Stomach (tissue), 9 donors: ENCODE results near the gene TOX2. TPM values are rescaled to one million over a fixed set of nuclear protein-coding genes. Genes with fewer than 3 reads are reported as not detected.

ENCODE experiments used
- DNase-seq, 2 donors: peaks; one replicate each; pipeline versions ENCODE4 v3.0.0 to v3.0.0-alpha.2; 2013 to 2019
- H3K27ac ChIP-seq, 5 donors: fragments of 200-600 bp in 4 of 5; sonication (generic) in 4 of 5; one replicate each; pipeline ENCODE4 v1.5.1; 2013 to 2019; ENCODE audit warnings: mild to moderate bottlenecking in 1 of 5, moderate library complexity in 1 of 5
- H3K27me3 ChIP-seq, 3 donors: fragments of 200-600 bp; sonication (generic); one replicate each; pipeline ENCODE4 v1.5.1; 2017 to 2019; ENCODE audit warnings: mixed run types in 1 of 3
- H3K36me3 ChIP-seq, 4 donors: fragments of 200-600 bp; sonication (generic); 1 replicate in 3 of 4; 2 replicates in 1 of 4; pipeline ENCODE4 v1.5.1; 2016 to 2019
- H3K4me1 ChIP-seq, 4 donors: fragments of 200-600 bp; sonication (generic); one replicate each; pipeline ENCODE4 v1.5.1; 2016 to 2019
- H3K4me3 ChIP-seq, 4 donors: fragments of 200-600 bp; sonication (generic) in 3 of 4; one replicate each; pipeline ENCODE4 v1.5.1; 2016 to 2019; ENCODE audit warnings: mild to moderate bottlenecking in 1 of 4
- H3K9me3 ChIP-seq, 4 donors: fragments of 200-600 bp; sonication (generic); one replicate each; pipeline ENCODE4 v1.5.1; 2016 to 2019
- EP300 ChIP-seq: sonication (generic); formaldehyde crosslinking; IDR thresholded peaks from one replicate; pipeline ENCODE4 v1.6.1; 2017; ENCODE audit warnings: antibody characterized with exemption
- POLR2A ChIP-seq, 4 donors: fragments of 450-650 bp; IDR thresholded peaks; one replicate each; pipeline ENCODE4 v1.6.1; 2016; ENCODE audit warnings: antibody characterized with exemption in 4 of 4, control low read depth in 2 of 4, mild to moderate bottlenecking in 1 of 4, moderate library complexity in 1 of 4
- POLR2AphosphoS5 ChIP-seq, 3 donors: sonication (generic); formaldehyde crosslinking; IDR thresholded peaks; one replicate each; pipeline ENCODE4 v1.6.1; 2016; ENCODE audit warnings: antibody characterized with exemption in 3 of 3
- WGBS, 5 donors: extraction: QIAGEN DNeasy Blood & Tissue Kit in 3 of 5; methylation state at CpG; one replicate each; pipeline versions ENCODE4 v1.1.5 to v1.1.7; 2013 to 2018; 5-methylcytosine and 5-hydroxymethylcytosine counted together
- intact Hi-C: fragments of 100-400 bp; cut with DNase I; formaldehyde crosslinking; loops from one replicate; pipeline ENCODE4 v1.15.1; 2023; ENCODE audit warnings: low total_unique reads
- polyA plus RNA-seq, 3 donors: library from polyadenylated mRNA; stranded (reverse); fragments of 200-250 nt; gene quantifications; one replicate each; pipeline ENCODE4 v1.2.3, GENCODE V29; 2013
- total RNA-seq, 5 donors: library from RNA; depleted of rRNA; stranded (reverse); fragments of >200 nt; gene quantifications; one replicate each; pipeline versions ENCODE4 v1.1.0 to v1.2.3, GENCODE V29; 2014 to 2016
- TF ChIP-seq, protein P1 (sequence below), 7 experiments: fragments of 450-650 bp in 4 of 7; fragments of 200-600 bp in 3 of 7; sonication (generic) in 3 of 7; IDR thresholded peaks; one replicate each; pipeline ENCODE4 v1.5.1; 2016 to 2019; ENCODE audit warnings: antibody characterized with exemption in 7 of 7, control low read depth in 2 of 7, mild to moderate bottlenecking in 1 of 7
- donor health status: healthy with polysubstance abuse.
- donor health status: Bipolar disorder and iron deficiency.
- donor health status: healthy.

TOX2 gene
- total and polyA plus RNA-seq, 8 donors = 0.87 to 20.2 (median 7.0) TPM; not detected in 1

DNA sequence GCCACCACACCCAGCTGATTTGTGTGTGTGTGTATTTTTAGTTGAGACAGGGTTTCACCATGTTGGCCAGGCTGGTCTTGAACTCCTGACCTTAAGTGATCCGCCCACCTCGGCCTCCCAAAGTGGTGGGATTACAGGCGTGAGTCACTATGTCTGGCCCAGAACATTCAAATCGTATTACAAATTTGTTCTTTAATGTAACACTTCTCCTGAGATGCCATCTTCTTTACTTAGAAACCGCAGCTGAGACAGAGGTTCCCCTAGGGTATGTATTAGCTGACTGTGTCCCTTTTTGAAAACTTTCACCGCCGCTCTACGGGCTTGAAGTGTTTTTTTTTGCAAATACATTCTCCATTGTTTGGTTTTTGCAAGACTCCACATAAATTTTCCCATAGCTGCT is 62.6 kb downstream of the TOX2 start:
- intact Hi-C loops = no loop called here
- H3K27ac ChIP-seq = no peak overlapping the region
- no peaks in the 10 kb centered on the region for H3K4me1 ChIP-seq
- no peak overlapping the region for H3K4me3 ChIP-seq
- TF ChIP-seq POLR2A (IDR thresholded peaks at IDR 0.05) = no peak
- no peak for TF ChIP-seq POLR2AphosphoS5 (IDR thresholded peaks at IDR 0.05)
- TF ChIP-seq, protein P1, sequence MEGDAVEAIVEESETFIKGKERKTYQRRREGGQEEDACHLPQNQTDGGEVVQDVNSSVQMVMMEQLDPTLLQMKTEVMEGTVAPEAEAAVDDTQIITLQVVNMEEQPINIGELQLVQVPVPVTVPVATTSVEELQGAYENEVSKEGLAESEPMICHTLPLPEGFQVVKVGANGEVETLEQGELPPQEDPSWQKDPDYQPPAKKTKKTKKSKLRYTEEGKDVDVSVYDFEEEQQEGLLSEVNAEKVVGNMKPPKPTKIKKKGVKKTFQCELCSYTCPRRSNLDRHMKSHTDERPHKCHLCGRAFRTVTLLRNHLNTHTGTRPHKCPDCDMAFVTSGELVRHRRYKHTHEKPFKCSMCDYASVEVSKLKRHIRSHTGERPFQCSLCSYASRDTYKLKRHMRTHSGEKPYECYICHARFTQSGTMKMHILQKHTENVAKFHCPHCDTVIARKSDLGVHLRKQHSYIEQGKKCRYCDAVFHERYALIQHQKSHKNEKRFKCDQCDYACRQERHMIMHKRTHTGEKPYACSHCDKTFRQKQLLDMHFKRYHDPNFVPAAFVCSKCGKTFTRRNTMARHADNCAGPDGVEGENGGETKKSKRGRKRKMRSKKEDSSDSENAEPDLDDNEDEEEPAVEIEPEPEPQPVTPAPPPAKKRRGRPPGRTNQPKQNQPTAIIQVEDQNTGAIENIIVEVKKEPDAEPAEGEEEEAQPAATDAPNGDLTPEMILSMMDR (IDR thresholded peaks at IDR 0.05) = no peak
- TF ChIP-seq EP300 = no peak
- H3K27me3 ChIP-seq = no peaks in the 10 kb centered on the region
- peaks cover 0 to 7% (median 0%) of the 10 kb centered on the region in 4 donors for H3K36me3 ChIP-seq
- 72 to 83% (median 80%) methylated on average over 8 of the region's 8 CpGs for WGBS, 5 donors
- DNase-seq = no peak
- no peaks in the 10 kb centered on the region for H3K9me3 ChIP-seq

DNA sequence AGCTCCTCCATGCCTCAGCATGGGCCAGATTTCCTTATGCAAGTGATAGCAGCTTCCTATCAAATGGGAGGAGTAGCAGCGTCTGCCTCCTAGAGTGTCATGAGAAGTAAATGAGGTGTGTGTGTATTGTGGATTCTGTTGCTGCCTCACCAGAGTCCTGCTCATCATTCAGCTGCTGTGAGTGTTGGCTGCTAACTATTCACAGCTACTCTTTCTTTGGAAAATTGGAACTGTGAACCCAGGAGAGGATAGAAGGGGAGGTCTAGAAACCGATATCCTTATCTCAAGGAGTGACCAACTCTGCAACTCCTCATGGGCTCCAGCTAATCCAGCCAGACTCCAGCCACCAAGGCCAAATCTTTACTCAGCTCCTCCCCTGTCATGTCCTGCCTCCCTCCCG is 63.3 kb downstream of the TOX2 start:
- DNase-seq = no peak
- WGBS, 5 donors = 42 to 67% (median 53%) methylated on average over 3 of the region's 3 CpGs
- Histone ChIP-seq H3K27me3 (no peaks in the 10 kb centered on the region), H3K9me3 (no peaks in the 10 kb centered on the region), H3K36me3 (peaks cover 0 to 7% (median 0%) of the 10 kb centered on the region in 4 donors), H3K4me1 (peaks cover 0 to 2% (median 0%) of the 10 kb centered on the region in 4 donors), H3K4me3 (no peak overlapping the region), H3K27ac (no peak overlapping the region)
- TF ChIP-seq, protein P1 (IDR thresholded peaks at IDR 0.05) = no peak
- TF ChIP-seq POLR2AphosphoS5 (IDR thresholded peaks at IDR 0.05) = no peak
- TF ChIP-seq POLR2A (IDR thresholded peaks at IDR 0.05) = no peak
- TF ChIP-seq EP300 = no peak
- intact Hi-C loops = no loop called here

DNA sequence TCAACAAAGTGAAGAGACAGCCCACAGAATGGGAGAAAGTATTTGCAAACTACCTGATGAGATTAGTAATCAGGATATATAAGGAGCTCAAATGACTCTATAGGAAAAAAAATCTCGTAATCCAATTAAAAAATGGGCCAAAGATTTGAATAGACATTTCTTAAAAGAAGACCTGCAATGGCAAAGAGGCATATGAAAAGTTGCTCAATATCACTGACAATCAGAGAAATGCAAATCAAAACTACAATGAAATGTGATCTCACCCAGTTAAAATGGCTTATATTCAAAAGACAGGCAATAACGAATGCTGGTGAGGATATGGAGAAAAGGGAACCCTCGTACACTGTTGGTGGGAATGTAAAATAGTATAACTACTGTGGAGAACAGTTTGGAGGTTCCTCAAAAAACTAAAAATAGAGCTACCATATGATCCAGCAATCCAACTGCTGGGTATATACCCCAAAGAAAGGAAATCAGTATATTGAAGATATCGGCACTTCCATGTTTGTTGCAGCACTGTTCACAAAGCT is 65.0 kb downstream of the TOX2 start:
- intact Hi-C loops = no loop called here
- Histone ChIP-seq H3K4me1 (peaks cover 0 to 11% (median 0%) of the 10 kb centered on the region in 4 donors), H3K27ac (no peak overlapping the region), H3K9me3 (no peaks in the 10 kb centered on the region), H3K36me3 (peaks cover 0 to under 1% (median 0%) of the 10 kb centered on the region in 4 donors), H3K4me3 (no peak overlapping the region), H3K27me3 (no peaks in the 10 kb centered on the region)
- WGBS, 5 donors = 80 to 88% (median 86%) methylated on average over 4 of the region's 4 CpGs
- no peak for DNase-seq
- TF ChIP-seq POLR2AphosphoS5 (IDR thresholded peaks at IDR 0.05) (no peak), EP300 (no peak), POLR2A (IDR thresholded peaks at IDR 0.05) (no peak)
- TF ChIP-seq, protein P1 (IDR thresholded peaks at IDR 0.05) = no peak

DNA sequence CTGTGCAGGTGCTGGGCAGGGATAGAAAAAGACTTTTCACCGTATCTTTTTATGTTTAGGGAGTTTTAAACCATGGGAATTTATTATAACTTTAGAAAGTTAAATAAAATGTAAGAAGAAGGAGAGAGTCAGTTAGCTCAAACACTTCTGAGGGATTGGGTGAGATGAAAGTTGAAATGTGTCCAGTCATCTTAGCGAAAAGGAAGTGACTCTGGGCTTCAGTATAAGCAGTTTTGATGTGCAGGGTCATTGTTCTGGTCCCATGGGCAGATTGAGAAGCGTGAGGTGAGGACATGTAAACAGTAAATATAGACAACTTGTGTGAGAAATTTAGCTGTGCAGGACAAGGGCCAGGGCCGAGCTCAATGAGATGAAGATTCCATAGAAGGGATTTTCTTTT is 66.9 kb downstream of the TOX2 start:
- intact Hi-C loops = no loop called here
- peaks cover 0 to 11% (median 0%) of the 10 kb centered on the region in 4 donors for H3K4me1 ChIP-seq
- WGBS, 5 donors = 59 to 78% (median 74%) methylated on average over 4 of the region's 4 CpGs
- DNase-seq = no peak
- no peaks in the 10 kb centered on the region for H3K9me3 ChIP-seq
- H3K27me3 ChIP-seq = no peaks in the 10 kb centered on the region
- no peak overlapping the region for H3K27ac ChIP-seq
- H3K36me3 ChIP-seq = no peaks in the 10 kb centered on the region
- H3K4me3 ChIP-seq = no peak overlapping the region
- TF ChIP-seq, protein P1 (IDR thresholded peaks at IDR 0.05) = no peak
- TF ChIP-seq POLR2AphosphoS5 (IDR thresholded peaks at IDR 0.05) (no peak), POLR2A (IDR thresholded peaks at IDR 0.05) (no peak), EP300 (no peak)
